GM12878 (cell line): ENCODE data around the gene IL27RA. TPM values are rescaled to one million over a fixed set of nuclear protein-coding genes. Genes with fewer than 3 reads are reported as not detected.

Experiments used
- ATF3 ChIP-seq: IDR thresholded peaks from 2 replicates; pipeline ENCODE4 v1.6.1; 2011; ENCODE audit warnings: low read depth, mild to moderate bottlenecking, low read length, moderate library complexity, borderline replicate concordance; ENCODE audit errors: extremely low read depth
- ATF7 ChIP-seq: fragments of 450-650 bp; IDR thresholded peaks from 2 replicates; pipeline ENCODE4 v1.6.1; 2016; ENCODE audit warnings: low read depth, mild to moderate bottlenecking
- BACH1 ChIP-seq: fragments of 450-650 bp; IDR thresholded peaks from 2 replicates; pipeline ENCODE4 v1.6.1; 2017; ENCODE audit warnings: mild to moderate bottlenecking, borderline replicate concordance
- CBX3 ChIP-seq: fragments of 200-600 bp; sonication (generic); IDR thresholded peaks from 2 replicates; pipeline ENCODE4 v1.6.1; 2016; ENCODE audit warnings: low read depth, borderline replicate concordance
- CHD2 ChIP-seq: IDR thresholded peaks from 2 replicates; pipeline ENCODE4 v1.6.1; 2011; ENCODE audit warnings: low read depth, low read length, improper control_type of control experiment, borderline replicate concordance
- CREM ChIP-seq: IDR thresholded peaks from 2 replicates; pipeline ENCODE4 v1.6.1; 2014; ENCODE audit warnings: antibody characterized with exemption, low read depth
- E2F8 ChIP-seq: fragments of 450-650 bp; IDR thresholded peaks from 2 replicates; pipeline ENCODE4 v1.6.1; 2018; ENCODE audit warnings: mild to moderate bottlenecking, low read depth, moderate library complexity; ENCODE audit not compliant: partially characterized antibody
- FOXK2 ChIP-seq: fragments of 450-650 bp; IDR thresholded peaks from 2 replicates; pipeline ENCODE4 v1.6.1; 2017; ENCODE audit warnings: mild to moderate bottlenecking, moderate library complexity
- GABPA ChIP-seq: IDR thresholded peaks from 2 replicates; pipeline ENCODE4 v1.6.1; 2014; ENCODE audit warnings: antibody characterized with exemption, low read depth, mild to moderate bottlenecking, inconsistent platforms
- HDAC2 ChIP-seq: fragments of 200-600 bp; sonication (generic); IDR thresholded peaks from 2 replicates; pipeline ENCODE4 v1.6.1; 2017
- JUND ChIP-seq: IDR thresholded peaks from 2 replicates; pipeline ENCODE4 v1.6.1; 2012; ENCODE audit warnings: low read depth, mild to moderate bottlenecking, low read length, improper control_type of control experiment, moderate library complexity
- LARP7 ChIP-seq: fragments of 450-650 bp; IDR thresholded peaks from 2 replicates; pipeline ENCODE4 v1.6.1; 2017; ENCODE audit warnings: mild to moderate bottlenecking
- MTA2 ChIP-seq: fragments of 450-650 bp; IDR thresholded peaks from 2 replicates; pipeline ENCODE4 v1.6.1; 2016; ENCODE audit warnings: low read depth, mild to moderate bottlenecking, moderate library complexity
- MTA3 ChIP-seq: IDR thresholded peaks from 2 replicates; pipeline ENCODE4 v1.6.1; 2012; ENCODE audit warnings: low read length, inconsistent platforms, borderline replicate concordance
- MXI1 ChIP-seq: fragments of 150-350 bp; IDR thresholded peaks from 2 replicates; pipeline ENCODE4 v1.6.1; 2011; ENCODE audit warnings: low read depth, mild to moderate bottlenecking, inconsistent platforms, low read length, improper control_type of control experiment
- MYB ChIP-seq: fragments of 150-350 bp; IDR thresholded peaks from 2 replicates; pipeline ENCODE4 v1.6.1; 2014; ENCODE audit warnings: mild to moderate bottlenecking, low read depth, low read length, borderline replicate concordance
- NR2C1 ChIP-seq: fragments of 450-650 bp; IDR thresholded peaks from 2 replicates; pipeline ENCODE4 v1.6.1; 2017; ENCODE audit warnings: antibody characterized with exemption, mild to moderate bottlenecking, moderate library complexity
- POLR2AphosphoS5 ChIP-seq: IDR thresholded peaks from 2 replicates; pipeline ENCODE4 v1.6.1; 2011; ENCODE audit warnings: mild to moderate bottlenecking, low read length, inconsistent platforms
- PRDM15 ChIP-seq: fragments of 450-650 bp; formaldehyde crosslinking; IDR thresholded peaks from 2 replicates; pipeline ENCODE4 v1.4.0; 2020; ENCODE audit warnings: mild to moderate bottlenecking, moderate library complexity
- RAD21 ChIP-seq: IDR thresholded peaks from 2 replicates; pipeline ENCODE4 v1.6.1; 2011; ENCODE audit warnings: mild to moderate bottlenecking, low read depth, low read length, moderate library complexity; ENCODE audit not compliant: insufficient read depth
- RAD51 ChIP-seq: fragments of 450-650 bp; IDR thresholded peaks from 2 replicates; pipeline ENCODE4 v1.6.1; 2016; ENCODE audit warnings: moderate library complexity, mild to moderate bottlenecking, inconsistent platforms
- SMAD5 ChIP-seq: IDR thresholded peaks from 2 replicates; pipeline ENCODE4 v1.6.1; 2016; ENCODE audit warnings: antibody characterized with exemption, low read depth
- STAT3 ChIP-seq: IDR thresholded peaks from 2 replicates; pipeline ENCODE4 v1.6.1; 2011; ENCODE audit warnings: low read depth, low read length, improper control_type of control experiment
- TCF3 ChIP-seq: IDR thresholded peaks from 2 replicates; pipeline ENCODE4 v1.6.1; 2012; ENCODE audit warnings: low read depth, mild to moderate bottlenecking, low read length, borderline replicate concordance; ENCODE audit not compliant: insufficient read depth
- YY1 ChIP-seq: IDR thresholded peaks from 2 replicates; pipeline ENCODE4 v1.6.1; 2011; ENCODE audit warnings: low read depth, mild to moderate bottlenecking, low read length
- ZNF24 ChIP-seq: fragments of 450-650 bp; IDR thresholded peaks from 2 replicates; pipeline ENCODE4 v1.6.1; 2017; ENCODE audit warnings: antibody characterized with exemption, mild to moderate bottlenecking
- polyA plus RNA-seq, 11 experiments: library from polyadenylated mRNA; depleted of rRNA in 4 of 11; unstranded in 6 of 11; stranded (reverse) in 5 of 11; fragments of >200 nt; fragmentation: Nextera tagmentation in 4 of 11; fragmentation: Illumina TruSeq in 1 of 11; extraction: Ambion mirVana in 4 of 11; extraction: Trizol in 1 of 11; gene quantifications; 1 replicate in 1 of 11; 2 replicates in 10 of 11; pipeline versions ENCODE4 v1.2.1 to v1.2.3, GENCODE V29; 2011 to 2016; ENCODE audit warnings: inconsistent platforms in 2 of 11, missing spikeins in 2 of 11, low read depth in 1 of 11
- total RNA-seq, 4 experiments: library from RNA; depleted of rRNA in 3 of 4; stranded (reverse); fragments of >200 nt in 3 of 4; fragmentation: Illumina TruSeq in 1 of 4; extraction: Trizol in 1 of 4; gene quantifications; 2 replicates each; pipeline versions ENCODE4 v1.2.1 to v1.2.3, GENCODE V29; 2013 to 2021

Gene IL27RA
- total and polyA plus RNA-seq, 10 of the 15 experiments (the other 5 are each of a cell fraction or from before 2014, with no cell fraction given): 8.4 to 63.5 (median 41.2) TPM

- TF ChIP-seq BACH1 (peak; percentile 54; the same call in 1 of the 2 replicates), RAD51 (no peak), MTA2 (peak; percentile 92), HDAC2 (no peak), TCF3 (no peak), E2F8 (peak; percentile 87), CHD2 (peak; percentile 85), CBX3 (no peak), ATF3 (no peak), FOXK2 (peak; percentile 46; the same call in 1 of the 2 replicates), NR2C1 (peak; percentile 100), ZNF24 (no peak), CREM (peak; percentile 90), POLR2AphosphoS5 (peak; percentile 91), SMAD5 (peak; percentile 50; the same call in 1 of the 2 replicates), LARP7 (no peak), GABPA (peak; percentile 99), MYB (no peak), JUND (no peak), MTA3 (no peak), YY1 (peak; percentile 66), MXI1 (peak; percentile 49), PRDM15 (no peak), STAT3 (no peak), ATF7 (peak; percentile 38; the same call in 1 of the 2 replicates), RAD21 (no peak)
Observed at GRCh38 chr19:14080887-14081796, 49.6 kb downstream of the IL27RA start (continued).
